HepG2 (cell line): Measurements from ENCODE around the gene BOD1. TPM values are rescaled to one million over a fixed set of nuclear protein-coding genes. Genes with fewer than 3 reads are reported as not detected.

Source experiments
- ATAC-seq: fragments of 200-7000 bp; cut with Tn5 transposase; 3 replicates; pipeline ENCODE4 v1.9.1; 2020; ENCODE audit warnings: mild to moderate bottlenecking, moderate library complexity
- BruUV-seq: library from RNA; stranded (reverse); fragments of 400-500 nt; replicated peaks from 2 replicates; lab custom pipeline; 2021; lab: Mats Ljungman, UMichigan
- CTCF ChIA-PET: fragments of 300-600 bp; formaldehyde crosslinking; extraction: SDS; loops from one replicate; lab custom pipeline; 2021; ENCODE audit warnings: low total read pairs, inconsistent platforms, low intra/inter-chr PET ratio; lab: Yijun Ruan, JAX
- POLR2A ChIA-PET: fragments of 350-600 bp; sonication (Branson Sonifier 250); formaldehyde crosslinking; loops from one replicate; lab custom pipeline; 2020; ENCODE audit warnings: antibody characterized with exemption, inconsistent platforms; lab: Yijun Ruan, JAX
- DNase-seq: peaks from one replicate; pipeline ENCODE4 v3.0.0-alpha.2; 2015; ENCODE audit warnings: low spot score
- FAIRE-seq: peaks from 3 replicates; lab custom pipeline; 2011; peaks lifted over from hg19 to GRCh38; lab: Jason Lieb, UNC
- H2AFZ ChIP-seq: one replicate; pipeline ENCODE4 v1.6.1; 2011; ENCODE audit warnings: low read length, inconsistent platforms
- H3K27ac ChIP-seq: fragments of 300-600 bp; 3 replicates; pipeline ENCODE4 v1.8.0; 2011; ENCODE audit warnings: mixed run types, mild to moderate bottlenecking, mixed read lengths, low read length, inconsistent platforms; ENCODE audit not compliant: insufficient read depth; ENCODE audit errors: extremely low read length
- H3K27me3 ChIP-seq, 2 experiments: fragments of 200-600 bp in 1 of 2; 2 replicates in 1 of 2; 3 replicates in 1 of 2; pipeline versions ENCODE4 v1.6.0 to v1.8.0; 2011; ENCODE audit warnings: low read length in 2 of 2, mild to moderate bottlenecking in 2 of 2, moderate library complexity in 2 of 2, inconsistent platforms in 1 of 2; ENCODE audit not compliant: insufficient read depth in 2 of 2, control insufficient read depth in 1 of 2
- H3K36me3 ChIP-seq, 2 experiments: fragments of 200-600 bp in 1 of 2; replicated peaks in 1 of 2; 2 replicates in 1 of 2; 3 replicates in 1 of 2; pipeline versions ENCODE4 v1.5.1 to v1.8.0; 2011; ENCODE audit warnings: low read length in 2 of 2, inconsistent platforms in 1 of 2; ENCODE audit not compliant: insufficient read depth in 2 of 2, control insufficient read depth in 1 of 2
- H3K4me1 ChIP-seq: 2 replicates; pipeline ENCODE4 v1.5.1; 2012; ENCODE audit warnings: low read length, inconsistent platforms; ENCODE audit not compliant: insufficient read depth
- H3K4me2 ChIP-seq: 2 replicates; pipeline ENCODE4 v1.6.0; 2011; ENCODE audit warnings: low read depth, low read length, inconsistent platforms
- H3K4me3 ChIP-seq, 3 experiments: fragments of 200-600 bp in 1 of 3; sonication (generic), shearing (Covaris generic) in 1 of 3; replicated peaks in 1 of 3; 2 replicates each; pipeline ENCODE4 v1.5.1; 2011 to 2016; ENCODE audit warnings: low read length in 3 of 3, inconsistent platforms in 2 of 3, low read depth in 2 of 3, mild to moderate bottlenecking in 2 of 3, control low read depth in 1 of 3, mixed read lengths in 1 of 3; ENCODE audit not compliant: insufficient read depth in 1 of 3
- H3K79me2 ChIP-seq: one replicate; pipeline ENCODE4 v1.6.1; 2011; ENCODE audit warnings: low read length, inconsistent platforms; ENCODE audit not compliant: insufficient read depth
- H3K9ac ChIP-seq: 2 replicates; pipeline ENCODE4 v1.6.0; 2011; ENCODE audit warnings: mild to moderate bottlenecking, low read depth, low read length, inconsistent platforms; ENCODE audit not compliant: insufficient read depth
- H3K9me3 ChIP-seq: 2 replicates; pipeline ENCODE4 v1.5.1; 2012; ENCODE audit warnings: mild to moderate bottlenecking, low read length
- H4K20me1 ChIP-seq: 2 replicates; pipeline ENCODE4 v1.6.0; 2011; ENCODE audit warnings: inconsistent platforms, mild to moderate bottlenecking, low read length, moderate library complexity; ENCODE audit not compliant: insufficient read depth
- DRAP1 ChIP-seq: IDR thresholded peaks from 2 replicates; pipeline ENCODE4 v1.6.1; 2016; ENCODE audit warnings: missing genetic modification reagents, missing compliant biosample characterization
- FOXP4 ChIP-seq: sonication (generic); formaldehyde crosslinking; IDR thresholded peaks from 2 replicates; pipeline ENCODE4 v1.4.0; 2020; ENCODE audit warnings: missing genetic modification reagents
- GTF3A ChIP-seq: sonication (generic); formaldehyde crosslinking; conservative IDR thresholded peaks from 2 replicates; pipeline ENCODE4 v1.4.0; 2020; ENCODE audit warnings: mild to moderate bottlenecking, missing genetic modification reagents
- LRRFIP1 ChIP-seq: sonication (generic); formaldehyde crosslinking; conservative IDR thresholded peaks from 2 replicates; pipeline ENCODE4 v1.4.0; 2020; ENCODE audit warnings: missing genetic modification reagents
- MAFF ChIP-seq: IDR thresholded peaks from 2 replicates; pipeline ENCODE4 v1.6.1; 2011; ENCODE audit warnings: low read depth, low read length, improper control_type of control experiment
- SNAPC2 ChIP-seq: sonication (generic); formaldehyde crosslinking; IDR thresholded peaks from 2 replicates; pipeline ENCODE4 v1.8.1; 2022; ENCODE audit warnings: mild to moderate bottlenecking, missing genetic modification reagents
- TAF15 ChIP-seq: fragments of 200-400 bp; formaldehyde crosslinking; IDR thresholded peaks from one replicate; pipeline ENCODE4 v1.6.1; 2018; ENCODE audit warnings: mild to moderate bottlenecking, low read depth, low read length; ENCODE audit not compliant: poor library complexity, severe bottlenecking
- ZBTB25 ChIP-seq: IDR thresholded peaks from 2 replicates; pipeline ENCODE4 v1.6.1; 2018; ENCODE audit warnings: missing genetic modification reagents
- ZFAT ChIP-seq: sonication (generic); formaldehyde crosslinking; conservative IDR thresholded peaks from 2 replicates; pipeline ENCODE4 v1.8.1; 2023; ENCODE audit warnings: missing genetic modification reagents, inconsistent platforms
- ZNF180 ChIP-seq: sonication (generic); formaldehyde crosslinking; IDR thresholded peaks from 2 replicates; pipeline ENCODE4 v1.4.0; 2020; ENCODE audit warnings: low read depth, missing genetic modification reagents, borderline replicate concordance
- ZNF282 ChIP-seq: fragments of 450-650 bp; IDR thresholded peaks from 2 replicates; pipeline ENCODE4 v1.6.1; 2018; ENCODE audit not compliant: partially characterized antibody
- ZNF367 ChIP-seq: sonication (generic); formaldehyde crosslinking; IDR thresholded peaks from 2 replicates; pipeline ENCODE4 v1.4.0; 2020; ENCODE audit warnings: missing genetic modification reagents, borderline replicate concordance
- ZNF441 ChIP-seq: sonication (generic); formaldehyde crosslinking; IDR thresholded peaks from 2 replicates; pipeline ENCODE4 v1.7.0; 2021; ENCODE audit warnings: missing genetic modification reagents, borderline replicate concordance
- ZNF597 ChIP-seq: sonication (generic); formaldehyde crosslinking; IDR thresholded peaks from 2 replicates; pipeline ENCODE4 v1.5.0; 2020; ENCODE audit warnings: missing genetic modification reagents
- ZNF7 ChIP-seq: IDR thresholded peaks from 2 replicates; pipeline ENCODE4 v1.6.1; 2016; ENCODE audit warnings: missing biosample characterization, missing genetic modification reagents
- ZNF720 ChIP-seq: sonication (generic); formaldehyde crosslinking; IDR thresholded peaks from 2 replicates; pipeline ENCODE4 v1.4.0; 2020; ENCODE audit warnings: missing genetic modification reagents
- ZNF746 ChIP-seq: sonication (generic); formaldehyde crosslinking; IDR thresholded peaks from 2 replicates; pipeline ENCODE4 v1.8.0; 2022; ENCODE audit warnings: mild to moderate bottlenecking, missing genetic modification reagents
- WGBS: methylation state at CpG from one replicate; pipeline ENCODE4 v1.1.6; 2017; ENCODE audit warnings: low lambda C conversion rate; 5-methylcytosine and 5-hydroxymethylcytosine counted together
- in situ Hi-C: cut with HindIII; loops from 2 replicates; pipeline ENCODE4 v1.10.0; 2017; ENCODE audit warnings: low pct_unique_long_range_greater_than_20kb; ENCODE audit not compliant: extremely low pct_ligation_motif_present
- intact Hi-C: fragments of 100-400 bp; cut with micrococcal nuclease; formaldehyde crosslinking; loops from one replicate; pipeline ENCODE4 v1.10.0; 2022; ENCODE audit not compliant: unreplicated experiment
- polyA plus RNA-seq, 8 experiments: library from polyadenylated mRNA; depleted of rRNA in 3 of 8; stranded (reverse) in 7 of 8; unstranded in 1 of 8; fragments of >200 nt; fragmentation: Illumina TruSeq in 4 of 8; extraction: Trizol in 4 of 8; gene quantifications; 2 replicates each; pipeline versions ENCODE4 v1.2.1 to v1.2.3, GENCODE V29; 2011 to 2016; ENCODE audit warnings: low read depth in 4 of 8, missing spikeins in 1 of 8, mixed read lengths in 1 of 8; ENCODE audit not compliant: insufficient read depth in 1 of 8
- total RNA-seq, 5 experiments: library from RNA; depleted of rRNA; stranded (reverse); fragments of >200 nt; fragmentation: Illumina TruSeq; extraction: Trizol; gene quantifications; 2 replicates each; pipeline ENCODE4 v1.2.3, GENCODE V29; 2016; ENCODE audit warnings: low read depth in 1 of 5

The BOD1 gene
- total and polyA plus RNA-seq, 2 of the 13 experiments (the other 11 are each of a cell fraction or from before 2014, with no cell fraction given), result 81.5 to 103 TPM

- ChIA-PET CTCF (no interaction called here), POLR2A (no interaction called here)
- intact Hi-C loops (no loop called here), in situ Hi-C loops (no loop called here)
- BruUV-seq, result no TSS peak
- DNase-seq, result no peak
- H3K79me2 ChIP-seq, result no peaks in the 10 kb centered on the region
- 40% methylated on average over 11 of the region's 12 CpGs for WGBS
- H2AFZ ChIP-seq, result no peak overlapping the region
- no peaks in the 10 kb centered on the region for H4K20me1 ChIP-seq
- H3K9me3 ChIP-seq, result peaks cover 6% of the 10 kb centered on the region; the same call in 1 of the 2 replicates
- FAIRE-seq, result no peak
- ATAC-seq, result no peak
- no peak overlapping the region for H3K27ac ChIP-seq
- no peak overlapping the region for H3K4me3 ChIP-seq
- no peak overlapping the region for H3K4me2 ChIP-seq
- H3K27me3 ChIP-seq, result no peaks in the 10 kb centered on the region
- no peaks in the 10 kb centered on the region for H3K36me3 ChIP-seq
- H3K4me1 ChIP-seq, result no peaks in the 10 kb centered on the region
- H3K9ac ChIP-seq, result no peak overlapping the region
- TF ChIP-seq TAF15 (no peak), ZNF7 (no peak), ZNF282 (no peak), ZNF597 (CRISPR knock-in tag) (no peak), ZBTB25 (CRISPR knock-in tag) (no peak), ZNF746 (no peak), ZNF367 (CRISPR knock-in tag) (no peak), DRAP1 (CRISPR knock-in tag) (no peak), ZFAT (no peak), FOXP4 (no peak), MAFF (no peak), LRRFIP1 (no peak), GTF3A (CRISPR knock-in tag) (no peak), ZNF180 (CRISPR knock-in tag) (no peak), SNAPC2 (CRISPR knock-in tag) (no peak), ZNF720 (CRISPR knock-in tag) (no peak), ZNF441 (CRISPR knock-in tag) (no peak)
Measured at GRCh38 chr5:173582216-173583111, 34.0 kb downstream of the BOD1 start.
